ENCODE data around the gene USP32.
"Not testable (repeated sequence)": the region's sequence is repeated elsewhere in the genome, so short reads cannot be mapped to it uniquely, and the experiment has no call there.

USP32 gene

DNA sequence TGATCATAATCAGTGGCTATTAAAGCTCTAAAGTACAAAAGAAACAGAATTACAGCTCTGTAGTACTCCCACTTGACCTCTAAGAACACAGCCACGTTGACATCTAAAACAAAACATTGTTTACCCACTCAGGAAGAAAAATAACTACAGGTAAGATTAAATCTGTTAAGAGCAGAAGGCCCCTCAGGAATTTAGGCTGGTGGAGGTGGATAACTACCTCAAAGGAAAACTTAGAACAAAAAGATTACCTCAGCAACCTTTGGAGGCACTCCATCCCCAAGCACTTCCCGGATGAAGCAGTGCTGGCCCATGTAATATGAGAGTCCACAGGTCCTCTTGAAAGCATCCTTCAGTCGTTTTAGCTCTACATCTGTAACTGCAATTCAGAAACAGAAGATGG, 46.7 kb downstream of the USP32 start:
- H3K27me3 ChIP-seq (ENCODE audit: control insufficient read depth, insufficient read depth, low read length), result no peaks in the 10 kb centered on the region
- no peaks in the 10 kb centered on the region for H3K9me3 ChIP-seq (ENCODE audit: control insufficient read depth, low read length)
- peaks cover 5% of the 10 kb centered on the region for H3K4me1 ChIP-seq
- no peak overlapping the region for H3K4me2 ChIP-seq (ENCODE audit: low read length)
- TF ChIP-seq, protein P1, sequence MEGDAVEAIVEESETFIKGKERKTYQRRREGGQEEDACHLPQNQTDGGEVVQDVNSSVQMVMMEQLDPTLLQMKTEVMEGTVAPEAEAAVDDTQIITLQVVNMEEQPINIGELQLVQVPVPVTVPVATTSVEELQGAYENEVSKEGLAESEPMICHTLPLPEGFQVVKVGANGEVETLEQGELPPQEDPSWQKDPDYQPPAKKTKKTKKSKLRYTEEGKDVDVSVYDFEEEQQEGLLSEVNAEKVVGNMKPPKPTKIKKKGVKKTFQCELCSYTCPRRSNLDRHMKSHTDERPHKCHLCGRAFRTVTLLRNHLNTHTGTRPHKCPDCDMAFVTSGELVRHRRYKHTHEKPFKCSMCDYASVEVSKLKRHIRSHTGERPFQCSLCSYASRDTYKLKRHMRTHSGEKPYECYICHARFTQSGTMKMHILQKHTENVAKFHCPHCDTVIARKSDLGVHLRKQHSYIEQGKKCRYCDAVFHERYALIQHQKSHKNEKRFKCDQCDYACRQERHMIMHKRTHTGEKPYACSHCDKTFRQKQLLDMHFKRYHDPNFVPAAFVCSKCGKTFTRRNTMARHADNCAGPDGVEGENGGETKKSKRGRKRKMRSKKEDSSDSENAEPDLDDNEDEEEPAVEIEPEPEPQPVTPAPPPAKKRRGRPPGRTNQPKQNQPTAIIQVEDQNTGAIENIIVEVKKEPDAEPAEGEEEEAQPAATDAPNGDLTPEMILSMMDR (IDR thresholded peaks at IDR 0.05), result no peak
- H3K27ac ChIP-seq, result no peak overlapping the region
- H3K36me3 ChIP-seq (ENCODE audit: control insufficient read depth, insufficient read depth, low read length), result no peaks in the 10 kb centered on the region
- no peak overlapping the region for H3K9ac ChIP-seq
- H3K4me3 ChIP-seq (ENCODE audit: low read depth, low read length), result no peak overlapping the region
- H3K79me2 ChIP-seq, result peaks cover 12% of the 10 kb centered on the region
- H2AFZ ChIP-seq, result no peak overlapping the region

DNA sequence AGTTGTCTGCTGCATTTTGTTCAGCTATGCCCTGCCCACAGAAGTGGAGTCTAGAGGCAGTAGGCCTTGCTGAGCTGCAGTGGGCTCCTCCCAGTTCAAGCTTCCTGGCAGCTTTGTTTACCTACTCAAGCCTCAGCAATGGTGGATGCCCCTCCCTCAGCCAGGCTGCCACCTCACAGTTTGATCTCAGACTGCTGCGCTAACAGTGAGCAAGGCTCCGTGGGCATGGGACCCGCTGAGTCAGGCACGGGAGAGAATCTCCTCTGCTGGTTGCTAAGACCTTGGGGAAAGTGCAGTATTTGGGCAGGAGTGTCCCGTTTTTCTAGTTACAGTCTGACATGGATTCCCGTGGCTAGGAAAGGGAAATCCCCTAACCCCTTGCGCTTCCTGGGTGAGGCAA, 49.4 kb downstream of the USP32 start:
- H3K4me1 ChIP-seq; H3K9me3 ChIP-seq (ENCODE audit: control insufficient read depth, low read length); H3K36me3 ChIP-seq (ENCODE audit: control insufficient read depth, insufficient read depth, low read length); H3K27me3 ChIP-seq (ENCODE audit: control insufficient read depth, insufficient read depth, low read length); H3K4me2 ChIP-seq (ENCODE audit: low read length); H2AFZ ChIP-seq; H3K9ac ChIP-seq; H3K27ac ChIP-seq; H3K4me3 ChIP-seq (ENCODE audit: low read depth, low read length): not testable (repeated sequence)
- peaks cover 17% of the 10 kb centered on the region for H3K79me2 ChIP-seq

DNA sequence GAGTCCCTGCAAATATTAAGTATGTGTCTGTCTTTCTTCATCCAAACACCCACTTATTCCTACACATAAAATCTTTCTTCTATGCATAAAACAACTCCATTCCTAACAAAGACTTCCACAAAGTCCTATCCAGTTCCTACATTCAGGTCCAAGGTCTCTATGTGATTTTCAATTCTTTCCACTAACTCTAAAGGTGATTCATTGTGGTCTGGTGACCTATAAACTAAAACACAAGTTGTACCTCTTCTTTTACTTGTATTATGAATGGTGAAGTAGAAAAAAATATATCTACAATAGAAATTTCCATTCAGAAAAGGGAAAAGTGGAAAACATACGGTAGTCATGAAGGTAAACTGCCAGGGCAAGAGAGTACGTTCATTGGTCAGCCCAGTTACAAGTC, 56.6 kb downstream of the USP32 start:
- TF ChIP-seq, protein P1 (IDR thresholded peaks at IDR 0.05), result no peak
- Histone ChIP-seq H3K4me1 (no peaks in the 10 kb centered on the region), H3K9ac (no peak overlapping the region), H3K27ac (no peak overlapping the region), H3K36me3 (ENCODE audit: control insufficient read depth, insufficient read depth, low read length) (no peaks in the 10 kb centered on the region), H3K79me2 (peaks cover 18% of the 10 kb centered on the region), H3K4me3 (ENCODE audit: low read depth, low read length) (no peak overlapping the region), H2AFZ (no peak overlapping the region), H3K4me2 (ENCODE audit: low read length) (no peak overlapping the region), H3K27me3 (ENCODE audit: control insufficient read depth, insufficient read depth, low read length) (no peaks in the 10 kb centered on the region), H3K9me3 (ENCODE audit: control insufficient read depth, low read length) (no peaks in the 10 kb centered on the region)

DNA sequence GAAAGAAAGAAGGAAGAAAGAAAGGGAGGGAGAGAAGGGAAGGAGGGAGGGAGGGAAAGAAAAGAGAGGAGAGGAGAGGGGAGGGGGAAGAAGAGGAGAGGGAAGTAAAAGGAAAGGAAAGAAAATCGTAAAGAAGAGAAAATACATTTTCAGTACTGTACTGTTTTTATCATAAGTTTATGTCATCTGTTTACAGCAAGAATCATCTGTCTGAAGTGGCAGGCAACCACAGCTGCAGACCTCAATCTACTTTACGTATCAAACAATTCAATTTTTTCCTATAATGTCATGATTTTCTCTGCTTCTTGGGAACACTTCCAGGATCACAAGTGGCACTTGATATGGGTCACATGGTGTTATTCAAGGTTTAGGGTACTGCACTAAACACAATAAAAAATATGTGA, 58.3 kb downstream of the USP32 start:
- no peaks in the 10 kb centered on the region for H3K4me1 ChIP-seq
- H3K4me3 ChIP-seq (ENCODE audit: low read depth, low read length), result no peak overlapping the region
- H3K79me2 ChIP-seq, result peaks cover 18% of the 10 kb centered on the region
- H2AFZ ChIP-seq, result no peak overlapping the region
- H3K9ac ChIP-seq, result no peak overlapping the region
- H3K36me3 ChIP-seq (ENCODE audit: control insufficient read depth, insufficient read depth, low read length), result no peaks in the 10 kb centered on the region
- H3K9me3 ChIP-seq (ENCODE audit: control insufficient read depth, low read length), result no peaks in the 10 kb centered on the region
- TF ChIP-seq, protein P1 (IDR thresholded peaks at IDR 0.05), result no peak
- H3K27me3 ChIP-seq (ENCODE audit: control insufficient read depth, insufficient read depth, low read length), result no peaks in the 10 kb centered on the region
- no peak overlapping the region for H3K4me2 ChIP-seq (ENCODE audit: low read length)
- H3K27ac ChIP-seq, result no peak overlapping the region

DNA sequence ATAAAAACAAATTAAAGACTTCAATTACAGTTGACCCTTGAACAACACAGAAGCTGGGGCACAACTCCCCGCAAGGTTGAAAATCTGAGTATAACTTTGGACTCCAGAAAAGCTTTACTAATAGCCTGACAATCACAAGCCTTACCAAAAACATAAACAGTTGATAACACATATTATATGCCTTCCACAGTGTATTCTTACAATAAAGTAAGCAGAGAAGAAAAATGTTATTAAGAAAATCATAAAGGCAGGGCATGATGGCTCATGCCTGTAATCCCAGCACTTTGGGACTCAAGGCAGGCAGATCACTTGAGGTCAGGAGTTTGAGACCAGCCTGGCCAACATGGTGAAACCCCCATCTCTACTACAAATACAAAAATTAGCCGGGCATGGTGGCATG, 58.9 kb downstream of the USP32 start:
- not testable (repeated sequence) for H3K27me3 ChIP-seq (ENCODE audit: control insufficient read depth, insufficient read depth, low read length); H3K9ac ChIP-seq; H3K4me3 ChIP-seq (ENCODE audit: low read depth, low read length); H3K4me1 ChIP-seq; H3K27ac ChIP-seq; H3K9me3 ChIP-seq (ENCODE audit: control insufficient read depth, low read length); H2AFZ ChIP-seq; H3K4me2 ChIP-seq (ENCODE audit: low read length); H3K36me3 ChIP-seq (ENCODE audit: control insufficient read depth, insufficient read depth, low read length)
- H3K79me2 ChIP-seq, result peaks cover 22% of the 10 kb centered on the region

DNA sequence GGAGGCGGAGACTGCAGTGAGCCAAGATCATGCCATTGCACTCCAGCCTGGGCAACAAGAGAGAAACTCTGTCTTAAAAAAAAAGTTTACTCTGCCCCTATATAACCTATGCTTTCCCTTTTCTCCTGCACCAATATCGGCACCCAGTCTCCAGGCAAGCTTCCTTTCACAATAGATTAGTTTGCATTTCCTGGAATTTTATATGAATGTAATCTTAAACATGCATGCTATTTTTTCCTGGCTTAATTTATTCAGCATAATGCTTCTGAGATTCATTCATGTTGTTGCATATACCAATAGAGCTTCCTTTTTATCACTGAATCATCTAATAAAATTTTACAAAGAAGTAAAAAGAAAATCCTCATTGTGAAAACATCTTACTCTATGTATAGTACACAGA, 59.4 kb downstream of the USP32 start:
- no peak overlapping the region for H3K27ac ChIP-seq
- H3K9ac ChIP-seq, result no peak overlapping the region
- no peak overlapping the region for H3K4me3 ChIP-seq (ENCODE audit: low read depth, low read length)
- no peak overlapping the region for H3K4me2 ChIP-seq (ENCODE audit: low read length)
- no peak overlapping the region for H2AFZ ChIP-seq
- TF ChIP-seq, protein P1 (IDR thresholded peaks at IDR 0.05), result no peak
- no peaks in the 10 kb centered on the region for H3K36me3 ChIP-seq (ENCODE audit: control insufficient read depth, insufficient read depth, low read length)
- no peaks in the 10 kb centered on the region for H3K27me3 ChIP-seq (ENCODE audit: control insufficient read depth, insufficient read depth, low read length)
- H3K4me1 ChIP-seq, result no peaks in the 10 kb centered on the region
- no peaks in the 10 kb centered on the region for H3K9me3 ChIP-seq (ENCODE audit: control insufficient read depth, low read length)
- H3K79me2 ChIP-seq, result peaks cover 23% of the 10 kb centered on the region

All from parathyroid adenoma (tissue), 2 donors.